HAP-1 (cell line): ENCODE measurements around the gene NME9.

ENCODE experiments used
- DNase-seq, 2 experiments: peaks; one replicate each; pipeline ENCODE4 v3.0.0-alpha.2; 2016 to 2020; ENCODE audit warnings: low spot score in 2 of 2
- H3K27me3 ChIP-seq: fragments of 250-450 bp; sonication (Bioruptor Pico); 2 replicates; pipeline ENCODE4 v1.5.1; 2020; ENCODE audit warnings: low read depth, mild to moderate bottlenecking, moderate library complexity
- H3K36me3 ChIP-seq: fragments of 250-450 bp; sonication (Bioruptor Pico); replicated peaks from 2 replicates; pipeline ENCODE4 v1.5.1; 2020; ENCODE audit warnings: mild to moderate bottlenecking
- H3K4me1 ChIP-seq: fragments of 250-450 bp; sonication (Bioruptor Pico); 2 replicates; pipeline ENCODE4 v1.5.1; 2020; ENCODE audit warnings: mild to moderate bottlenecking
- H3K4me3 ChIP-seq: fragments of 250-450 bp; sonication (Bioruptor Pico); 2 replicates; pipeline ENCODE4 v1.5.1; 2020; ENCODE audit warnings: mild to moderate bottlenecking, moderate library complexity
- H3K9me3 ChIP-seq: fragments of 250-450 bp; sonication (Bioruptor Pico); 2 replicates; pipeline ENCODE4 v1.5.1; 2020; ENCODE audit warnings: mild to moderate bottlenecking, moderate library complexity
- in situ Hi-C: fragments of 300-500 bp; cut with MboI; formaldehyde crosslinking; loops from 3 replicates; pipeline ENCODE4 v1.14.3; 2020; ENCODE audit warnings: low sequenced_read_pairs, inconsistent platforms, mixed read lengths

Gene NME9

GRCh38 chr3:138267083-138267482, 62.6 kb downstream of the NME9 start:
- no peak overlapping the region for H3K4me3 ChIP-seq
- H3K4me1 ChIP-seq, result no peaks in the 10 kb centered on the region
- peaks cover 7% of the 10 kb centered on the region; the same call in 1 of the 2 replicates for H3K36me3 ChIP-seq
- no peaks in the 10 kb centered on the region for H3K27me3 ChIP-seq
- no peak for DNase-seq
- in situ Hi-C loops, result no loop called here
- H3K9me3 ChIP-seq, result no peaks in the 10 kb centered on the region

- H3K4me1 ChIP-seq, result no peaks in the 10 kb centered on the region
- in situ Hi-C loops, result no loop called here
- H3K27me3 ChIP-seq, result no peaks in the 10 kb centered on the region
- no peak for DNase-seq
- no peaks in the 10 kb centered on the region for H3K9me3 ChIP-seq
- peaks cover 3% of the 10 kb centered on the region; the same call in 1 of the 2 replicates for H3K36me3 ChIP-seq
- H3K4me3 ChIP-seq, result no peak overlapping the region
Observed at GRCh38 chr3:138265745-138266144, 63.9 kb downstream of the NME9 start.

GRCh38 chr3:138263104-138263503, 66.5 kb downstream of the NME9 start:
- in situ Hi-C loops, result no loop called here
- Histone ChIP-seq H3K9me3 (no peaks in the 10 kb centered on the region), H3K36me3 (no peaks in the 10 kb centered on the region; the same call in 1 of the 2 replicates), H3K27me3 (no peaks in the 10 kb centered on the region), H3K4me1 (no peaks in the 10 kb centered on the region), H3K4me3 (no peak overlapping the region)
- DNase-seq, result no peak

- in situ Hi-C loops, result no loop called here
- H3K4me1 ChIP-seq, result no peaks in the 10 kb centered on the region
- no peaks in the 10 kb centered on the region for H3K27me3 ChIP-seq
- H3K36me3 ChIP-seq, result no peaks in the 10 kb centered on the region; the same call in 1 of the 2 replicates
- H3K4me3 ChIP-seq, result no peak overlapping the region
- no peaks in the 10 kb centered on the region for H3K9me3 ChIP-seq
- DNase-seq, result no peak
Observed at GRCh38 chr3:138260611-138261010, 69.0 kb downstream of the NME9 start.

- H3K36me3 ChIP-seq, result no peaks in the 10 kb centered on the region; the same call in 1 of the 2 replicates
- H3K9me3 ChIP-seq, result no peaks in the 10 kb centered on the region
- no peaks in the 10 kb centered on the region for H3K27me3 ChIP-seq
- no peak overlapping the region for H3K4me3 ChIP-seq
- in situ Hi-C loops, result no loop called here
- H3K4me1 ChIP-seq, result no peaks in the 10 kb centered on the region
- no peak for DNase-seq
Observed at GRCh38 chr3:138259126-138259525, 70.5 kb downstream of the NME9 start.

- Histone ChIP-seq H3K4me3 (no peak overlapping the region), H3K4me1 (no peaks in the 10 kb centered on the region), H3K9me3 (no peaks in the 10 kb centered on the region), H3K27me3 (no peaks in the 10 kb centered on the region), H3K36me3 (no peaks in the 10 kb centered on the region; the same call in 1 of the 2 replicates)
- in situ Hi-C loops, result no loop called here
- DNase-seq, result no peak
Observed at GRCh38 chr3:138257986-138258385, 71.7 kb downstream of the NME9 start.

GRCh38 chr3:138256022-138256421, 73.6 kb downstream of the NME9 start:
- Histone ChIP-seq H3K27me3 (no peaks in the 10 kb centered on the region), H3K4me1 (no peaks in the 10 kb centered on the region), H3K4me3 (no peak overlapping the region), H3K36me3 (no peaks in the 10 kb centered on the region), H3K9me3 (no peaks in the 10 kb centered on the region)
- in situ Hi-C loops, result no loop called here
- DNase-seq, result no peak

GRCh38 chr3:138254216-138254615, 75.4 kb downstream of the NME9 start:
- no peaks in the 10 kb centered on the region for H3K36me3 ChIP-seq
- in situ Hi-C loops, result no loop called here
- no peak for DNase-seq

GRCh38 chr3:138253609-138254008, 76.0 kb downstream of the NME9 start:
- Histone ChIP-seq H3K4me1 (no peaks in the 10 kb centered on the region), H3K9me3 (no peaks in the 10 kb centered on the region), H3K36me3 (no peaks in the 10 kb centered on the region), H3K4me3 (no peak overlapping the region), H3K27me3 (no peaks in the 10 kb centered on the region)
- in situ Hi-C loops, result no loop called here
- DNase-seq, result no peak

More at GRCh38 chr3:138254216-138254615, 75.4 kb downstream of the NME9 start:
- no peaks in the 10 kb centered on the region for H3K9me3 ChIP-seq
- H3K4me3 ChIP-seq, result no peak overlapping the region
- no peaks in the 10 kb centered on the region for H3K4me1 ChIP-seq
- H3K27me3 ChIP-seq, result no peaks in the 10 kb centered on the region
